HG03460 (cell line): ENCODE measurements around the gene MFAP4.
"Not testable (repeated sequence)": the region's sequence is repeated elsewhere in the genome, so short reads cannot be mapped to it uniquely, and the experiment has no call there.

Experiments
- ATAC-seq: cut with Tn5 transposase; IDR thresholded peaks from one replicate; pipeline ENCODE4 v1.9.1; 2021; ENCODE audit not compliant: unreplicated experiment

MFAP4 gene

GRCh38 chr17:19353401-19353800, 33.6 kb downstream of the MFAP4 start:
- ATAC-seq, result not testable (repeated sequence)

- ATAC-seq, result no peak
These were observed 38.2 kb downstream of the MFAP4 start for GRCh38 chr17:19348806-19349205.

- ATAC-seq, result no peak
These were observed 38.8 kb downstream of the MFAP4 start for GRCh38 chr17:19348081-19348650.

- no peak for ATAC-seq
These were observed 39.5 kb downstream of the MFAP4 start for GRCh38 chr17:19347323-19348080.

GRCh38 chr17:19346351-19347255, 40.4 kb downstream of the MFAP4 start:
- no peak for ATAC-seq

- ATAC-seq, result no peak
These were observed 41.3 kb downstream of the MFAP4 start for GRCh38 chr17:19345486-19346350.

- no peak for ATAC-seq
These were observed 41.9 kb downstream of the MFAP4 start for GRCh38 chr17:19345067-19345460.

GRCh38 chr17:19344311-19345066, 42.5 kb downstream of the MFAP4 start:
- ATAC-seq, result no peak

- ATAC-seq, result no peak
These were observed 43.3 kb downstream of the MFAP4 start for GRCh38 chr17:19343671-19344151.

- ATAC-seq, result no peak
These were observed 43.7 kb downstream of the MFAP4 start for GRCh38 chr17:19343256-19343630.

GRCh38 chr17:19342611-19343255, 44.3 kb downstream of the MFAP4 start:
- no peak for ATAC-seq

- no peak for ATAC-seq
These were observed 45.1 kb downstream of the MFAP4 start for GRCh38 chr17:19341641-19342610.

GRCh38 chr17:19341211-19341631, 45.8 kb downstream of the MFAP4 start:
- ATAC-seq, result no peak

- ATAC-seq, result no peak
These were observed 47.6 kb downstream of the MFAP4 start for GRCh38 chr17:19339341-19339815.

- peak; percentile 74 for ATAC-seq
These were observed 48.7 kb downstream of the MFAP4 start for GRCh38 chr17:19338031-19338990.

GRCh38 chr17:19337712-19338023, 49.3 kb downstream of the MFAP4 start:
- no peak for ATAC-seq
